Mammary microvascular endothelial cell (primary cell): ENCODE results near the gene MXI1. TPM values are rescaled to one million over a fixed set of nuclear protein-coding genes. Genes with fewer than 3 reads are reported as not detected.

Experiments used
- total RNA-seq: library from RNA; depleted of rRNA; stranded (reverse); fragments of >200 nt; gene quantifications from 2 replicates; pipeline ENCODE4 v1.2.3, GENCODE V29; 2015

Gene MXI1
- total RNA-seq, result 4.1 and 4.4 TPM in 2 replicates

GRCh38 chr10:110207011-110207804, at the start of gene MXI1:
TSS of gene MXI1 (plus strand) at chr10:110207605. CDS start at chr10:110207809, 204 bp downstream.

GRCh38 chr10:110304780-110305421, 97.5 kb downstream of the MXI1 start, which contains the start of gene SMNDC1:
TSS of gene SMNDC1 (minus strand) at chr10:110304920. CDS start at chr10:110303587, 1,333 bp downstream.

Other genes with a start within 250 kb of the MXI1 start
- gene ADD3, start 199.6 kb upstream of the MXI1 start, total RNA-seq, result 27.7 and 29.5 TPM in 2 replicates
- 5.1 and 6.6 TPM in 2 replicates for gene SMNDC1, start 97.3 kb downstream of the MXI1 start, total RNA-seq